Smooth muscle cell (in vitro differentiated cells): ENCODE data around the gene TEX264. TPM values are rescaled to one million over a fixed set of nuclear protein-coding genes. Genes with fewer than 3 reads are reported as not detected.

Source experiments
- DNase-seq: peaks from one replicate; lab custom pipeline; 2025; ENCODE audit not compliant: unreplicated experiment; lab: John Stamatoyannopoulos, UW
- H2AFZ ChIP-seq: fragments of 200-600 bp; sonication (generic); 2 replicates; pipeline ENCODE4 v1.6.0; 2016; ENCODE audit warnings: antibody characterized with exemption, low read depth, mild to moderate bottlenecking
- H3F3A ChIP-seq: fragments of 200-600 bp; sonication (generic); 2 replicates; pipeline ENCODE4 v1.6.0; 2017; ENCODE audit warnings: antibody characterized with exemption, low read depth
- H3K27ac ChIP-seq: fragments of 200-600 bp; sonication (generic); 2 replicates; pipeline ENCODE4 v1.5.1; 2016; ENCODE audit warnings: low read depth, mild to moderate bottlenecking
- H3K27me3 ChIP-seq: fragments of 200-600 bp; sonication (generic); 2 replicates; pipeline ENCODE4 v1.6.1; 2016; ENCODE audit warnings: low read depth, mild to moderate bottlenecking
- H3K36me3 ChIP-seq: fragments of 200-600 bp; sonication (generic); 2 replicates; pipeline ENCODE4 v1.5.1; 2016; ENCODE audit warnings: low read depth
- H3K4me1 ChIP-seq: fragments of 200-600 bp; sonication (generic); 2 replicates; pipeline ENCODE4 v1.5.1; 2016; ENCODE audit warnings: low read depth
- H3K4me2 ChIP-seq: fragments of 200-600 bp; sonication (generic); 2 replicates; pipeline ENCODE4 v1.6.0; 2016; ENCODE audit warnings: mild to moderate bottlenecking
- H3K4me3 ChIP-seq: fragments of 200-600 bp; sonication (generic); 2 replicates; pipeline ENCODE4 v1.5.1; 2016; ENCODE audit warnings: mild to moderate bottlenecking
- H3K79me2 ChIP-seq: fragments of 200-600 bp; sonication (generic); 2 replicates; pipeline ENCODE4 v1.6.0; 2016; ENCODE audit warnings: low read depth, mild to moderate bottlenecking
- H3K9ac ChIP-seq: fragments of 200-600 bp; sonication (generic); 2 replicates; pipeline ENCODE4 v1.6.0; 2016; ENCODE audit warnings: low read depth
- H3K9me3 ChIP-seq: fragments of 200-600 bp; sonication (generic); replicated peaks from 2 replicates; pipeline ENCODE4 v1.5.1; 2016; ENCODE audit warnings: low read depth
- H4K20me1 ChIP-seq: fragments of 200-600 bp; sonication (generic); 2 replicates; pipeline ENCODE4 v1.6.0; 2016; ENCODE audit warnings: low read depth
- CTCF ChIP-seq: fragments of 200-600 bp; sonication (generic); IDR thresholded peaks from 2 replicates; pipeline ENCODE4 v1.5.1; 2017; ENCODE audit warnings: borderline replicate concordance, mild to moderate bottlenecking, antibody characterized with exemption; ENCODE audit not compliant: insufficient read depth, poor library complexity, severe bottlenecking
- WGBS: methylation state at CpG from one replicate; pipeline ENCODE4 v1.1.7; 2016; ENCODE audit warnings: low lambda C conversion rate; 5-methylcytosine and 5-hydroxymethylcytosine counted together
- polyA plus RNA-seq: library from polyadenylated mRNA; unstranded; fragments of >200 nt; fragmentation: Nextera tagmentation; extraction: Ambion mirVana; gene quantifications from 2 replicates; pipeline ENCODE4 v1.2.1, GENCODE V29; 2016
- total RNA-seq: library from RNA; depleted of rRNA; stranded (reverse); fragments of >200 nt; gene quantifications from 2 replicates; pipeline ENCODE4 v1.2.3, GENCODE V29; 2014

The TEX264 gene
- total and polyA plus RNA-seq, 2 experiments from 2014 or later: 39.8 to 41.0 TPM

GRCh38 chr3:51708216-51708845 lies 37.3 kb downstream of the TEX264 start:
- 69% methylated on average over 3 of the region's 3 CpGs for WGBS
- Histone ChIP-seq H2AFZ (no peak overlapping the region), H4K20me1 (peaks cover 41% of the 10 kb centered on the region), H3K4me3 (no peak overlapping the region), H3F3A (no peaks in the 10 kb centered on the region), H3K4me1 (peaks cover 15% of the 10 kb centered on the region), H3K4me2 (no peak overlapping the region), H3K27me3 (peaks cover 22% of the 10 kb centered on the region), H3K36me3 (no peaks in the 10 kb centered on the region), H3K27ac (no peak overlapping the region), H3K9me3 (no peaks in the 10 kb centered on the region), H3K79me2 (no peaks in the 10 kb centered on the region), H3K9ac (no peak overlapping the region)
- DNase-seq: no peak
- TF ChIP-seq CTCF: no peak

- Histone ChIP-seq H3K9me3 (no peaks in the 10 kb centered on the region), H2AFZ (no peak overlapping the region), H3K79me2 (no peaks in the 10 kb centered on the region), H3K4me3 (no peak overlapping the region), H4K20me1 (peaks cover 34% of the 10 kb centered on the region), H3K36me3 (no peaks in the 10 kb centered on the region), H3K4me1 (peaks cover 8% of the 10 kb centered on the region), H3K27me3 (peaks cover 22% of the 10 kb centered on the region), H3F3A (no peaks in the 10 kb centered on the region), H3K27ac (no peak overlapping the region), H3K9ac (no peak overlapping the region), H3K4me2 (no peak overlapping the region)
- no peak for TF ChIP-seq CTCF
- no peak for DNase-seq
- WGBS: 93% methylated on average over 12 of the region's 17 CpGs
These were observed 38.0 kb downstream of the TEX264 start for GRCh38 chr3:51709004-51709420.

GRCh38 chr3:51709675-51710074 lies 38.6 kb downstream of the TEX264 start:
- Histone ChIP-seq H3K36me3 (no peaks in the 10 kb centered on the region), H3K4me2 (no peak overlapping the region), H3K79me2 (no peaks in the 10 kb centered on the region), H3K9ac (no peak overlapping the region), H3K9me3 (no peaks in the 10 kb centered on the region), H3K4me1 (peaks cover 3% of the 10 kb centered on the region), H2AFZ (no peak overlapping the region), H3F3A (no peaks in the 10 kb centered on the region), H3K27ac (no peak overlapping the region), H3K4me3 (no peak overlapping the region), H4K20me1 (peaks cover 27% of the 10 kb centered on the region), H3K27me3 (peaks cover 22% of the 10 kb centered on the region)
- DNase-seq: no peak
- no peak for TF ChIP-seq CTCF
- 88% methylated on average over 4 of the region's 4 CpGs for WGBS
